CD4-positive, alpha-beta T cell treated with Interferon alpha-2 for 1 hour (primary cell): Measurements from ENCODE around the gene ABCA1.

Source experiments
- DNase-seq, 2 donors: peaks; one replicate each; pipeline ENCODE4 v3.0.0-alpha.2; 2020 to 2022

The ABCA1 gene

GRCh38 chr9:104836767-104837166 lies 91.2 kb downstream of the ABCA1 start:
- no peak for DNase-seq

- DNase-seq, result no peak
Measured at GRCh38 chr9:104836235-104836634, 91.7 kb downstream of the ABCA1 start.

DNA sequence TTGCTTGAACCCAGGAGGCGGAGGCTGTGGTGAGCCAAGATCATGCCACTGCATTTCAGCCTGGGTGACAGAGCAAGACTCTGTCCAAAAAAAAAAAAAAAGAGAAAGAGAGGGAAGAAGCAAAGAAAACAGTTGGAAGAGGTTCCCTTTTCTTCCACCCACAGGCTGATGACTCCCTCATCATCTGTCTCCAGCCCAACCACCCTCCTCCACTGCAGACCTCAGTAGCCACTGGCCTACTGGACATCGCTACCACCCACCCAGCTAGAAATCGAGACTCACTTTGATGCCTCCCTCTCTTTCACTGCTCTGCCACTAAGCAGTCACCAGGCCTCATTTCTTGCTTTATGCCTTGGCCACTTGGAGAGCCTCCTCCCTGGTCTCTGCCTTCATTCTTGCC lies 92.8 kb downstream of the ABCA1 start:
- DNase-seq, result no peak

DNA sequence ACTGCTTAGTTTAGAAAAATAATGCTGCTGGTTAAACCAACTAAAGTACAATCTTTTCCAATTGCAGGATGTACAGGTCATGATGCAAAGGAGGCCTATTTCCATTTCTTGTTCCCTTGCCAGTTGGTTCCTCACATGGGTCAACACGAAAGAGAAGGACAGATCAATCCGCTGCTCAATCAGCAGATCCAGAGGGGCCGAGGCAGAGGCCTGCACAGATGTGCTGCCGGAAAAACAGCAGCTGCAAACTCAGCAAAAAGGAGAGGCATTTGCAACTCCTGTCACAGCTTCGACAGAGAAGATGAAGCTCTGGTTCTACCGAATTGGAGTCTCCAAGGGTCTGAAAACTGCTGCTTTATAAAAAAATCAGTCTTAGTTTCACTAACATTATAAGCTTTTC lies 94.3 kb downstream of the ABCA1 start:
- DNase-seq, result no peak

DNA sequence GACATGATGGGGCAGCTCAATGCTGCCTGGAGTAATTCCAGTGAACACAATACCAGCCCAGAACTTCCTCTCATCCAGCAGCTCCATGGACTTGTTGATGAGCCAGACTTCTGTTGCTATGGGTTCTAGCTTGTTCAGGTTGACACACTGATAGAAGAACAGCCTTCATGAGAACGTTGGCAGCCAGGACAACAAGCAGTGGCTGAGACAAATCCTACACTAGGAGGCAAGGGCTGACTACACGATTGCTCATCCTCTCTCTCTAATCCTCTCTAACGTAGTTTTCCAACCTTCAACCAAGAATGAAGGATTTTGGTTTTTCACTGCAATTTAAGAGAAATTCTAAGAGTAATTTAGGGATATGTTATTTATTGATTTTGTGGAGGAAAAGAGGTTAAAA lies 96.3 kb downstream of the ABCA1 start:
- no peak for DNase-seq

DNA sequence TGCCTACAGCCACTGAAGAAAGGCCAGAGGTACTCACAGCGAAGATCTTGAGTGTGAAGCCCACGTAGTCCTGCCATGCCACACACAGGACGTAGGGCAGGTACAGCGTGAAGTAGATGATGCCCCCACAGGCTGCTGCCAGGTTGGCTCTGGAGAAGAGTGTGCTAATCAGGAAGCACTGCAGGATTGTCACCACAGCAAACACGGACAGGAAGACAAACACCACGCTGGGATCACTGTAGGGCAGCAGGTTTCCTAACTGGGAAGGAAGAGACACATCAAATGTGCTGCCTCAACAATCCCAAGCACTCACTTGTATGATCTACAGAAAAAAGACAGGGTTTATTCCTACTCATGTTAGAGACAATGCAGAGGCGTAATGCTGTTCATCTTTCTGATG lies 101.0 kb downstream of the ABCA1 start:
- DNase-seq, result no peak

- no peak for DNase-seq
Measured at GRCh38 chr9:104826079-104826775, 101.7 kb downstream of the ABCA1 start.

DNA sequence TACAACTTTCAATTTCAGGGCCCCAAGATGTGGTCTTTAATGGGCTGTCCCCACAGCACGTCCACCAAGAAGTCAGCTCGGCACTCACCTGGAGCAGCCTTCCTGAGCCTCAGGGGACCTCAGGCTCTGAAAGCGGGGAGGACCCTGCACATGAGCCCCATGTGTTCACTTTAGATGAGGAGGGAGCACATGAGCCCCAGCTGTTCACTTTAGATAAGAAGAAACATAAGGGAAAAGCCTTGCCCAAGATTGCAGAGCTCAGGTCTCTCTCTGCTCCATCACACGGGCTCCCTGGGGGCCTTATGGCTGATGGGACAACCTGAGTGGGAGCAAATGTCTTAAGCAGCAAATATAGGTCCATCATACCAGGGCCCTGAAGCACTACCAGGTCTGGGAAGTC lies 107.6 kb downstream of the ABCA1 start:
- DNase-seq, result no peak

- DNase-seq, result no peak
Measured at GRCh38 chr9:104819033-104819432, 108.9 kb downstream of the ABCA1 start.

GRCh38 chr9:104817437-104817836 lies 110.5 kb downstream of the ABCA1 start:
- DNase-seq, result no peak

GRCh38 chr9:104815851-104816565 lies 111.9 kb downstream of the ABCA1 start:
- DNase-seq, result no peak

DNA sequence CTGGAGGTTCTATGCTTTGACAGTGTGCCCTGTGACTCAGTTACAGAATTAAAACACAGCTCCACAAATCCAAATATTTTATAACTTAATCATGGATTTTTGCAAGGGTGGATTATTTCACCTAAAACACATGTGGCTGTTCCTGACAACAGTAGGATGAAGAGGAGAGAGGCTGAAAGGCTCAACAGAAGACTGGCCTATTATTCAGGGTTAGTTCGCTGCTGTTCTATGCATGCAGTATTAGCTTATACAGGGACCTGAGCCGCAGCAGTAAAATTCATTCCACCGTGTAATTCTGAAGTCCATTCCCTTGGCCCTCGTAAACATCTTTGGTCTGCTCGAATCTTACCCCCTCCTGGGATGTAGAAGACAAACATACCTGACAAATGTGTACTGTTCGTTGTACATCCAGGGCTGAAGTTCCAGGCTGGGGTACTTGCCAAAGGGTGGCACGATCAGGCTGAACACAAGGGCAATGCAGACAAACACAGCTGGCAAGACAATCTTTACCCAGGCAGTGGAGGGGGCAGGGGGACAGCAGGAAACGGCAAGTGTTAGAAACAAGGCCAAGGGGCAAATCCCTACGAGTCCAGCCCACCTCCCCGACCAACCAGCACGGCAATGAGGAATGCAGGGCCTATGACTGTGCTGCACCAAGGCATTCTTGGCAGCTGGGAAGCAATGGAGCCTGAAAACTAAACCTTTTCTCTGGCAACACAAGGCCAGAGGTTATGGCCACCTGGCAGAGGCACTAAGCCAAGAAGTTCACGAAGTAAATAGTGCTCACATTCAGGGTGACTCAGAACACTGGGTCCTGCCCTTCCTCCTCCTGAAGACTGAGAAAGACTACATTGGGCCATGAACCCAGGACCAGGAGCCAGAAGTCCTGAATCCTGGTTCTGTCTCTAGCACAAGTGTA lies 117.3 kb downstream of the ABCA1 start:
- no peak for DNase-seq

GRCh38 chr9:104808035-104808614 lies 119.8 kb downstream of the ABCA1 start:
- no peak for DNase-seq

- no peak for DNase-seq
Measured at GRCh38 chr9:104805441-104805840, 122.5 kb downstream of the ABCA1 start.

DNA sequence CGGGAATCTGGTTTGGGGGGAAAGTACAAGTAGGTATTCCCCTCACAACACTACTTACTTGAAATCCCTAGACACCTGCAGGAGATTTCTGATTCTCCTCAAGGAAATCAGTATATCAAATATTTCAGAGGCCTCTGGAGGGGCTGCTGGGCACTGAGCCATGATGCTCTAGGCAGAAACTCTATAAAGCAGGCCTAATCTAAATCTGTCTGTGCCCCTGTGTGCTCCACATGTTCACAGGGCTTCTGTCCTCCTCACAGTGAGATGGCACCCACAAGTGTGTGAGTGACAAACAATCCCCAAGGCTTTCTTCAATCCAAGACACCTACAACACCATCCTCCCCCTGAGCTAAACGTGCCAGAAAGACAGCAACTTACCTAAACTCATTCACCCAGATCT lies 125.0 kb downstream of the ABCA1 start:
- DNase-seq, result no peak

GRCh38 chr9:104802110-104802509 lies 125.8 kb downstream of the ABCA1 start:
- DNase-seq, result no peak

GRCh38 chr9:104800068-104800785 lies 127.7 kb downstream of the ABCA1 start:
- no peak for DNase-seq

DNA sequence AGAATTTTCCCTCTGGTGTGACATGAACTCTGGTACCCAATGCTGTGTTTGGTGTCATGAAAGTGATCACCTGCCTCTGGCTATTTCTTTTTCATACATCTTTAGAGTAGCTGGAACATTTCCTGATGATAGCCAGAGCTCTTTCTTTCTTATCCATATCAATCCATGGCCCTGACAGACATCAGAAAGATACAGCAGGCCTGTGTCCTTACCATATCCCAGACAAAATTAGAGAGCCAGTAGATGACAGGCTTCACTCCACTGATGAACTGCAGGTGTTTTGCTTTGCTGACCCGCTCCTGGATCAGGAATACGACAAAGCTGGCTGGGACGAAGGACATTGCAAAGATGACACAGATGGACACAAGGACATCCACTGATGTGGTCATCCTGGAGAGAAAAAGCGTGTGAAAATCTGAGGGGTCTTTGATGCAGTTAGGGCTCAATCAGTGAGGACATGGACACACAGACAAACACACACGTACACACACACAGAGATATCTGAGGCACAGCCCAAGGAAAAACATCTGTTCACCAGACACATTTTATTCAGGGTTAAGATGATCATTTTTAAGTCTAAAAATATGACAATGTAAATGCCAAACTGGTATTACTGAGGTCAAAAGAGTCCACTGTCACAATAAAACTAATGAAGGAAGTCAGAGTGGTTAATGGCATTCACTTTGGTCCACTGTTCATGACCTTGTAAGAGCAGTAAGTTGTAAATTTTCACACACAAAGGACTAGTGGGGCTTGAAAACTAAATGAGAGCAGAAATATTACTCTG lies 129.6 kb downstream of the ABCA1 start:
- no peak for DNase-seq

DNA sequence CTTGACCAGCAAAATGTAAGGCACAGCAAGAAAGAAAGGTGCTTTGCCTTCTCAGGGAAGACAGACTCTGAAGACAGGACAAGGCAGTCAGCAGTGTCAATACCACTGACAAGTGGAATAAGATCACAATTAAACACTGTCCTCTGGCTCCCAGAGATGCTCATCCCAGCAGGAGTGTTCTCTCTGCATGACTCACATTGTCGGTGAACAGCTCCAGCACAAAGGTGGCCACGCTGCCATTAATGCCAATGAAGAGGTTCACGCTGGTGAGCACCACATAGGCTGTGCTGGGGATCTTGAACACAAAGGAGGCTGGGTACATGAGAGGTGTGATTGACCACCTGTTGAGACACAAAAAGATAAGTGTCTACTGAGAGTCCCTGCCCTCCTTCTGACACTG lies 132.1 kb downstream of the ABCA1 start:
- no peak for DNase-seq

DNA sequence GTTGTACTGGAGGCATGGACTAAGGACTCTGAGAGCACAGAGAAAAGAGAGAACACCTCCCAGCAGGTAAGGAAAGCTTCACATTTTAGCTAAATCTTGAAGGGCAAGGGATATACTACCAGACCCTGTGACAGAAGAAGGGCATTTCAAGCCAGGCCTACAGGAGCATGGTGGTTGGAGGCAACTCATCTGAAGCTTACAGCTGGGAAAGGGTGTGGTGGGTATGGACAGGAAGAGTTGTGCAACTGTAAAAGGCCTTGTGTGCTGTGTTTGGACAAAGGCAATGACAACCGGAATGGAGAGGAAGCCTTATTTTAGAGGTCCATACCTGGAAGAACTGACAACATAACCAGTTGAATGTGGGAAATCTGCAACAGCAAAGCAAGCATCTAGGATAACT lies 132.9 kb downstream of the ABCA1 start:
- DNase-seq, result no peak

- DNase-seq, result no peak
Measured at GRCh38 chr9:104794070-104794469, 133.9 kb downstream of the ABCA1 start.

DNA sequence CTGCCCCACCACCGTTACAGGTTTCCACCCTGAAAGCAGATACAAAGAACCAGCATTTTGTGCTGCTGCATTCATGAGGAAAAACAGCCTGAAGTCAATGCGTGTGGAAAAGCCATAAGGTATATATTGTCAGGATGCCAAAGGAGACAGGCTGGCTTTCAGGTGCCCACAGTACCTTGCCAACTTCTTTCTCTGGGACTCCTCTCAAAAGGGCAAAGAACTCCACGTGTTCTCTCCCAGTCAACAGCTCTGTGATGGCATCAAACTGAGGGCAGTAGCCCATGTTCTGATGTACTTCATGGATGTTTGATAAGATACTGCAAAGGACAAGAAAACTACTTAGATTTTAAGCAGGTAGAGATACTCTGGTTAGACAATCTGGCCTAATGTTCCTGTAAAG lies 139.7 kb downstream of the ABCA1 start:
- no peak for DNase-seq
